ENCODE data around the gene SCAF1. TPM values are rescaled to one million over a fixed set of nuclear protein-coding genes. Genes with fewer than 3 reads are reported as not detected.
A peak's percentile ranks its signal among the peaks of the same experiment; 100 is the strongest.

The SCAF1 gene
- total and polyA plus RNA-seq, 9 of the 15 experiments (the other 6 are each of a cell fraction or from before 2014, with no cell fraction given): 0.20 to 79.0 (median 4.9) TPM

DNA sequence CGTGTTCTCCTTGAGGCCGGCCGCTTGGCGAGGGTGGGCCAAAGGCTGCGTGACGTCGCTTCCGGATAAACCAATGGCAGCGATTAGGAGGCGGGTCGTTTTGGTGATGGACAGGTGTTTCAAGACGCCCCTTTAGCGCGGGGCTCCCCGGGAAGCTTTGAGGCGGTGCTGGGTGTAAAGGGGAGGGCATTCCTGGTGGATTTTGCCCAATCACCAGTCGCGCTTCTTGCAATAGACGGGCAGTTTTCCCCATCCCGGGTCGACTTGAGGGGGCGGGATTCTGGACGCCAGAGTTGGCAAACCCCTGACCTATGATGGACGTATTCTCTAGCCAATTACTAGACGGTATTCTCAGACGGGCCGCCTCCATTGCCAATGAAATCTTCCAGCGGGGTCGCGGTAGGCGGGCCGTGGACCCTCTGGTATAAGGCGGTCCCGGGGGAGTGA lies 34.8 kb downstream of the SCAF1 start:
- Histone ChIP-seq H3K9me1 (ENCODE audit: control insufficient read depth, insufficient read depth, low read length) (no peaks in the 10 kb centered on the region), H3K4me3 (peak overlapping the region; percentile 85), H3K79me2 (ENCODE audit: control insufficient read depth, insufficient read depth, low read length) (peaks cover 45% of the 10 kb centered on the region), H2AFZ (ENCODE audit: low read depth, low read length) (peak overlapping the region; percentile 67), H3K36me3 (ENCODE audit: control insufficient read depth, insufficient read depth, low read length) (peaks cover 48% of the 10 kb centered on the region; the same call in 2 of the 3 replicates), H3K4me1 (replicated peaks in 1 of 2; ENCODE audit: control insufficient read depth in 2 of 2, insufficient read depth in 2 of 2, low read length in 2 of 2) (peaks cover 32 to 49% of the 10 kb centered on the region in 2 experiments), H3K4me2 (ENCODE audit: insufficient read depth, low read length) (peak overlapping the region; percentile 91), H3K27ac (ENCODE audit: extremely low read depth, low read depth, low read length) (peak overlapping the region; percentile 97), H3K27me3 (ENCODE audit: control insufficient read depth in 2 of 2, insufficient read depth in 2 of 2, low read length in 2 of 2) (no peaks in the 10 kb centered on the region), H3K9ac (ENCODE audit: insufficient read depth in 1 of 2, low read depth in 2 of 2, low read length in 2 of 2) (peak overlapping the region; percentile 96 to 100), H4K20me1 (replicated peaks; ENCODE audit: control insufficient read depth, insufficient read depth, low read length) (peaks cover 22% of the 10 kb centered on the region), H3K9me3 (replicated peaks; ENCODE audit: control insufficient read depth, insufficient read depth, low read depth, low read length) (no peaks in the 10 kb centered on the region; the same call in 1 of the 2 replicates)
- FAIRE-seq (peak; percentile 100), DNase-seq (ENCODE audit: extremely low read depth in 1 of 4, low spot score in 3 of 4) (peak; percentile 90 to 100 (median 95)), ATAC-seq (peak; percentile 80)
- in situ Hi-C loops (cut with MboI) (no loop called here), intact Hi-C loops (cut with micrococcal nuclease) (loop anchor here (2.0 to 5.0 kb wide), 5 partner anchors 34 to 190 kb away; partner anchors contain the start of genes AP2A1, PNKP, PRR12 and SCAF1)
- no TSS peak for BruUV-seq (replicated peaks)
- WGBS (ENCODE audit: insufficient coverage, low coverage, missing lambda C conversion rate): under 1% methylated on average over 32 of the region's 34 CpGs
- ChIA-PET CTCF (ENCODE audit: low intra/inter-chr PET ratio) (no interaction called here), POLR2A (interaction anchor here (0.6 to 2.7 kb wide), 32 partner anchors 9 to 371 kb away, joined by 3 to 35 read pairs (median 4); partner anchors contain the start of genes ADM5, BCL2L12, FUZ and IRF3)
- TF ChIP-seq MAFK (IDR thresholded peaks at IDR 0.05; ENCODE audit: low read length): peak; percentile 56; the same call in 1 of the 2 replicates
- TF ChIP-seq SP1 (CRISPR knock-in tag; IDR thresholded peaks at IDR 0.05): peak; percentile 93
- TF ChIP-seq SP2 (IDR thresholded peaks at IDR 0.05; ENCODE audit: extremely low read depth, low read depth, low read length, poor library complexity, severe bottlenecking): peak; percentile 95
- no peak for TF ChIP-seq RREB1 (CRISPR knock-in tag; IDR thresholded peaks at IDR 0.05)
- no peak for TF ChIP-seq SMAD1 (IDR thresholded peaks at IDR 0.05; ENCODE audit: low read depth, low read length, partially characterized antibody)
- TF ChIP-seq ARHGAP35 (IDR thresholded peaks at IDR 0.05; ENCODE audit: partially characterized antibody): no peak
- TF ChIP-seq, protein P1, sequence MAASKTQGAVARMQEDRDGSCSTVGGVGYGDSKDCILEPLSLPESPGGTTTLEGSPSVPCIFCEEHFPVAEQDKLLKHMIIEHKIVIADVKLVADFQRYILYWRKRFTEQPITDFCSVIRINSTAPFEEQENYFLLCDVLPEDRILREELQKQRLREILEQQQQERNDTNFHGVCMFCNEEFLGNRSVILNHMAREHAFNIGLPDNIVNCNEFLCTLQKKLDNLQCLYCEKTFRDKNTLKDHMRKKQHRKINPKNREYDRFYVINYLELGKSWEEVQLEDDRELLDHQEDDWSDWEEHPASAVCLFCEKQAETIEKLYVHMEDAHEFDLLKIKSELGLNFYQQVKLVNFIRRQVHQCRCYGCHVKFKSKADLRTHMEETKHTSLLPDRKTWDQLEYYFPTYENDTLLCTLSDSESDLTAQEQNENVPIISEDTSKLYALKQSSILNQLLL (CRISPR knock-in tag; IDR thresholded peaks at IDR 0.05; ENCODE audit: borderline replicate concordance): no peak
- no peak for TF ChIP-seq FOXP4 (CRISPR knock-in tag; IDR thresholded peaks at IDR 0.05; ENCODE audit: borderline replicate concordance)
- TF ChIP-seq, protein P2, sequence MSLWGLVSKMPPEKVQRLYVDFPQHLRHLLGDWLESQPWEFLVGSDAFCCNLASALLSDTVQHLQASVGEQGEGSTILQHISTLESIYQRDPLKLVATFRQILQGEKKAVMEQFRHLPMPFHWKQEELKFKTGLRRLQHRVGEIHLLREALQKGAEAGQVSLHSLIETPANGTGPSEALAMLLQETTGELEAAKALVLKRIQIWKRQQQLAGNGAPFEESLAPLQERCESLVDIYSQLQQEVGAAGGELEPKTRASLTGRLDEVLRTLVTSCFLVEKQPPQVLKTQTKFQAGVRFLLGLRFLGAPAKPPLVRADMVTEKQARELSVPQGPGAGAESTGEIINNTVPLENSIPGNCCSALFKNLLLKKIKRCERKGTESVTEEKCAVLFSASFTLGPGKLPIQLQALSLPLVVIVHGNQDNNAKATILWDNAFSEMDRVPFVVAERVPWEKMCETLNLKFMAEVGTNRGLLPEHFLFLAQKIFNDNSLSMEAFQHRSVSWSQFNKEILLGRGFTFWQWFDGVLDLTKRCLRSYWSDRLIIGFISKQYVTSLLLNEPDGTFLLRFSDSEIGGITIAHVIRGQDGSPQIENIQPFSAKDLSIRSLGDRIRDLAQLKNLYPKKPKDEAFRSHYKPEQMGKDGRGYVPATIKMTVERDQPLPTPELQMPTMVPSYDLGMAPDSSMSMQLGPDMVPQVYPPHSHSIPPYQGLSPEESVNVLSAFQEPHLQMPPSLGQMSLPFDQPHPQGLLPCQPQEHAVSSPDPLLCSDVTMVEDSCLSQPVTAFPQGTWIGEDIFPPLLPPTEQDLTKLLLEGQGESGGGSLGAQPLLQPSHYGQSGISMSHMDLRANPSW (CRISPR knock-in tag; IDR thresholded peaks at IDR 0.05): no peak

All from K562 (cell line).